ENCODE measurements around the gene BABAM2.
A peak's percentile ranks its signal among the peaks of the same experiment; 100 is the strongest.
"Not testable (repeated sequence)": the region's sequence is repeated elsewhere in the genome, so short reads cannot be mapped to it uniquely, and the experiment has no call there.

BABAM2 gene

DNA sequence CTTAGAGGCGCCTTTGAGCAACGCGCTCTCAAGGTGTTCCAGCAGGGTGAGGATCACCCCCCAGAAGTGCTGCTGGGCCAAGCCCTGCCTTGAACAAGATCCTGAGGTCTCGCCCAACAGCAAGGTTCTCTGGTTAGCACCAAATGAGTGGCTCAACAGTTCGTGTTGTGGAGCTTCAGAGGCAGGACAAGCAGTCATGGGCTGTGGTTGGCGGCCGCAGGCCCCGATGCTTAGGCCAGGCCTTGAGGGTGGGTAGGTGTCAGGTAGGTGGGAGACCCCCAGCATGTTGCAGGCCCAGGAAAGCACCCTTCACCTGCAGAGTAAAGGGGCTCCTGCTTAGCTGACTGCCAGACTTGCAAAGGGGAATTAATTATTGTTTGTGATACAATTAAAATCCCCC, 431.9 kb downstream of the BABAM2 start:
- no peak for DNase-seq

- no peak for DNase-seq
These were observed 432.5 kb downstream of the BABAM2 start for GRCh38 chr2:28322981-28323396.

- no peak for DNase-seq
These were observed 434.6 kb downstream of the BABAM2 start for GRCh38 chr2:28325173-28325566.

- DNase-seq = peak; percentile 35
These were observed 435.3 kb downstream of the BABAM2 start for GRCh38 chr2:28325567-28326468.

DNA sequence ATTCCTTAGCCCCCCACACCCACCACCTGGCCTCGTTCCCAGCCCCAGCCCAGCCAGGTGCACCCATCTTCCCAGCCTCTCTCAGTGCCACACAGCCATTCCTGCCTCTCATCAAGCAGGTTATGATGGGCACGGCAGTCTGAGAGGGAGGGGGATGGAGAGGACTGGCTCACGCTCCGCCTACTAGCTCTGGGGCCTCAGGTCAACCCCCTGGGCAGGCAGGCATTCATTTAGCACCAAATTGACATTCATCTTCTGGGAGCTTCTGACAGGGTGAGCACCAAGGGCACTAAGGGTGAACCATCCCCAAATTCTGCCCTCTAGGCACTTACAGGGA, 435.9 kb downstream of the BABAM2 start:
- DNase-seq = no peak

GRCh38 chr2:28326881-28327505, 436.5 kb downstream of the BABAM2 start:
- no peak for DNase-seq

DNA sequence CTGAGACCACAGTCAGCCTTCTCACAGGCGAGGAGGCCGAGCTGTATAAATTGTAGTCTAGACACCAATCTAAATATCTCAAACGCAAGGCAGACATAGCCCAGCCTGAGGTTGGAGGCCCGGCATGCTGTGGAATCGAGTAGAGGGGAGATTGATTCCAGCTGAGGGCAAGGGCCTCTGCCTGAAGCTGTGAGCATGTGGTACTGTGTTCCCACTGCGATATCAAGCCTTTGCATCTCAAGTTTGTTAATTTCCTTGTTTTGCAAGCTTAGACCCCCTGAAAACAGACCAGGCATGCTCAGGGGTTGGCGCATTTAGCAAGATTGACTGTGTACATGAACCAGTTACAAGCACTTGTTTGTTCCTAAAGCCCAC, 437.0 kb downstream of the BABAM2 start:
- DNase-seq = no peak

- no peak for DNase-seq
These were observed 437.7 kb downstream of the BABAM2 start for GRCh38 chr2:28327956-28328922.

DNA sequence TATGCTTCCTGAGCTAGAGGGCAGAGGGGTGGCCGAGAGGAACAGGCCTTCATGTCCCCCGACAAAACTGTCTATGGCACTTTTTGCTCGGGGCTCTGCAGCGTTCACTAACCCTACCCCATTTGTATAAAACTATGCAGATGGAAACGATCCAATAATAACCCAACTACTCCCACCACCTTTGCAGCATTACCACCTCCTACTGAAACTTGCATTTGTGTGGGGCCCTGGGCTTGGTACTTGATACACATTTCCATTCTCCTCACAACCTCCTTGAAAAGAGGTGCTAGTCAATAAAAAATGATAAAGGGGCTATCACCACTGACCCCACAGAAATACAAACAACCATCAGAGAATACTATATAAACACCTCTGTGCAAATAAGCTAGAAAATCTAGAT, 438.7 kb downstream of the BABAM2 start:
- no peak for DNase-seq

DNA sequence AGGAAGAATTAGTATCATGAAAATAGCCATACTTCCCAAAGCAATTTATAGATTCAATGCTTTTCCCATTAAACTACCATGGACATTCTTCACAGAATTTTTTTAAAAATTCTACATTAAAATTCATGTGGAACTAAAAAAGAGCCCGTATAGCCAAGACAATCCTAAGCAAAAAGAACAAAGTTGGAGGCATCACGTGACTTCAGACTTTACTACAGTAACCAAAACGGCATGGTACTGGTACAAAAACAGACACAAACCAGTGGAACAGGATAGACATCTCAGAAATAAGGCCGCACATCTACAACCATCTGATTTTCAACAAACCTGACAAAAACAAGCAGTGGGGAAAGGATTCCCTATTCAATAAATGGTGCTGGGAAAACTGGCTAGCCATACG, 440.2 kb downstream of the BABAM2 start:
- DNase-seq = not testable (repeated sequence)

- not testable (repeated sequence) for DNase-seq
These were observed 441.3 kb downstream of the BABAM2 start for GRCh38 chr2:28331797-28332196.

- DNase-seq = no peak
These were observed 442.2 kb downstream of the BABAM2 start for GRCh38 chr2:28332696-28333095.

DNA sequence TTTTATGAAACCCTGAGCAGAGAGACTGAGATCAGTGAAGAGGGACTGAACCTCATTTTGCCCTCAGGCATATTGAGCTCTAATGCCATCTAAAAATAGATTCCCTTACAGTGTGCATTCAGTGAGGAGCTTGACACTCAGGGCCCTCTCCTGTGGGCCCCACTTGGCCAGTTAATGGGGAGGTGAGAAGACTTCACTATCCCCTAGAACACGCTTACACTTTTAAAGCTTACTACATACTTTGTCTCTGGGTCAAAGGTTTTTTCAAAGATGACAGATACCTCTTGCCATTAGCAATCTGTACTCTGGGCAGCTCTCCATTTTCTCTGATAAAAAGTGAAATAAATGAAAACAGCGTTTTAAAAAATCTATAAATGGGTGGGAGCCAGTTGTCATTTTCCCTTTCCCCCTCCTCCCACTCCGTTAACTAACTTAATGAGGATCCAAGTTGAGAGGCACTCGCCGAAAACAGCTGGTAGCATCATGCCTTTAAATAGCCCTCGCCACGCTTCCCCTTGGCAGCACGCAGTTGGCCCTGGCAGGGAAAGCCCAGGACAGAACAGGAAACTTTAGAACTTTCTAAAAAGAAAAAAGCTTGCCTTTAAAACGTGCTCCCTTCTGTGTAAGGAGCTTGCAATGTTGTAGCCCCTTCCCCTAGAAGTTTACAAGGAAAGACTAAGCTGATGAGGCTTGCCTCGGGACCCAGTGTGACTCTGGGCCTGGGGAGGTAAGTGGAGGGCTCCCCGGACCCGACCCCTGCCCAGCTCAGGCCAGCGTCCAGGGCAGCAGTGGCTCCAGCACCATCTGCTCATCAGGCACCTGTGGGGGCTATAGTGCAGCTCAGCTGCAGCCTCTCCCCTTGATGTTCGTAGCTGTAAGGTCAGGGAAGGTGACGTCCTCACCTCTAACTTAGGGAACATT, 443.3 kb downstream of the BABAM2 start:
- no peak for DNase-seq

DNA sequence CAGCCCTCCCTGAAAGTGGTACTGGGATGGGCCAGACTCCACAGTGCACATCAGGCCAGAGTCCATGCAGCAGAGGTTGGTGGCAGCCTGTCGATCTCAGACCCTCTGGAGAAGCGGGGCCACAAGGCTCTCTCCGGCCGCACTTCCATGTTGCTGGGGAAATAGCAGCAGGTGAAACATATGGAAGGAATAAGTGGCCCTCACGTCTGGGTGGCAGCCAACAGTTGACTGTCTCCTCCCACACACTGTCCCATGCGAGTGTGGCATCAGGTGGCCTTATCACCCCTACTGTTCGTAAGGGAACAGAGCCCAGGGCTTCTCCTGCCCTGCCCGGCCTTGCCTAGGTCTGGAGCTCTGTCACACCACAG, 444.0 kb downstream of the BABAM2 start:
- no peak for DNase-seq

DNA sequence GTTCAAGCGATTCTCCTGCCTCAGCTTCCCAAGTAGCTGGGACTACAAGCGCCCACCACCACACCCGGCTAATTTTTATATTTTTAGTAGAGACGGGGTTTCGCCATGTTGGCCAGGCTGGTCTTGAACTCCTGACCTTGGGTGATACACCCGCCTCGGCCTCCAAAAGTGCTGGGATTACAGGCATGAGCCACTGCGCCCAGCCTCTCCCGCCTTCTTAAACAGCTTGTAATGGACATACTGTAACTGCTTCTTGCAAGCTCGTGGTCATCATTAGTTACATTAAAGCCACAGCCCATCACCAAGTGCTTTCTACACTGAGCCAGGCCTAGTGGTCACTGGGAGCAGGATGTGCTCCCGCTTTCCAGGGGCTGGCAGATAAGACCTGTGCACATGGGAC, 444.7 kb downstream of the BABAM2 start:
- not testable (repeated sequence) for DNase-seq

DNA sequence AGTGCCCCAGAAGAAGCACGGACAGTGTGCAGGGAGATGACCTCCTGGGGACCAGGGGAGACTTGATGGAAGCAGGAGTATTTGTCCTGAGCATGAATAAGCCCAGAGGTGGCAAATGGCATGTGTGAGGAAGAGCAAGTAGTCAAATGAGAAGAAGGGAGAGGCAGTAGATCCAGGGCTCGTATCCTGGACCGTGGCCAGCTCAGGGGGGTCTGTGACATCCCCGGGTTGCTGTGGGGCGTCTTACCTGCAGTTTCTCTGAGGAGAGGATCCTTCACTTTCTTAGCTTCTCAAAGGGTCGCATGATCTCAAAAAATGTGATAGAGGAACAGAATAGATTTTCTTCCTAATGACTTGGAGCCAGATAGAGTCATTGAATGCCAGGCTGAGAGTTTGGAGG, 445.1 kb downstream of the BABAM2 start:
- DNase-seq = no peak

- no peak for DNase-seq
These were observed 445.9 kb downstream of the BABAM2 start for GRCh38 chr2:28336264-28336980.

DNA sequence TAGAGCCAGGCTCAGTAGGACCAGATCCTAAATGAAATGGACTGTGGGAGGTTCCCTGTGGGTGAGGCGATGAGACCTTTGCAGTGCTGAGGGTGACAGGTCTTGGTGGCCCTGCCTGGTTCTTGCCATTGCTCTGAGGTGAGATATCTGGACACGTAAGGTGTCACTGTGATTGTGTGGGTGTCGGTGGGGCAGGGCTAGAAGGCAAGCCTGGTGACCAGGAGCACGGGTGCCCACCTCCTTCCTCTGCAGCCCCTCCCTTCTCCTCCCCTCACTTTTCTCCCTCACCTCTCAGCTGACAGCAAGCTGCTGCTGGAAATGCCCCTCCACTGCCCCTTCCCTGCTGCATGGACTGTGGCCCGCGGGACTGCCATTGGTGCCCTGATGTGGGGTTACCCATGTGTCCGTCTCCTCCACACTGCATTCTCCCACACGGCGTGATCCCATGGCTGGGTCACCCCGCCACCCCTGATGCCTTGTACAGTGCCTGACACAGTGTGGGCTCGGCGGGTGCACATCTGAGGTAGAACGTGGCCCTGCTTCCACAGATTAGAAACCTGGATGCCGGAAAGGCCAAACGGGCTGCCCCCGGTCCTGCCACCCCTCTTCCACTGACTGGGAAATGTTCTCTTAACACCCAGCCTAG, 446.6 kb downstream of the BABAM2 start:
- no peak for DNase-seq

DNA sequence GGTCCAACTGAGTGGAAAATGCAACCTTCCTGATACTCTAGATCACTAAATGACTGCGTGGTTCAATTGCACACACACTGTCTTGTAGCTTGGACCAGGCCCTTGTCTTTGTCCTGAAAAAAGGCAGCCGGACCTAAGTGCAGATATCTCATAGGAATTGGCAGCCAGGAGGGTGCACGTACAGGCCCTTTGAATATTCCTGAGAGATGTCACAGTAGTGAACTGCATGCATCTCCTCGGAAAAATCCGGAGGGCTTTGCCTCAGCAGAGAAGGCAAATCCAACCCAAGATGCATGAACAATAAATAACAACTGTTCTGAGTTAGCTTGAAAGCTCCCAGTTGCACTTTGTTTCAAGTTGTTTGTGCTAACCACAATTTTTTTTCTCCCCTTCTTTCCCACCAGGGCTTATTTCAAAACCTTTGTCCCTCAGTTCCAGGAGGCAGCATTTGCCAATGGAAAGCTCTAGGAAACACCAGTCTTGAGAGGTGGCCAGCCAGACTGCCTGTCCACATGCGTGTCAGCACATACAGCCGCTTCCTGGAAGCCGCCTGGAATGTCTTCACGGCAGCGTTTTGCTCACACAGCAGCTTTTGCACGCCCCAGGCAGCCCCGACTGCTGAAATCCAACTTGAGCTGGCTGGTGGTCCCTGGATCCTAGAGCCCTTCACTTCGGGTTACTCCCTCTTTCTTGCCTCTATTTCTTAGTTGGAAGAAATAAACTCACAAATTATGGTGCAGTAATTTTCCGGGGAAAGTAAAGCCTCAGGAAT, 447.7 kb downstream of the BABAM2 start:
- DNase-seq = no peak

GRCh38 chr2:28338831-28339321, 448.3 kb downstream of the BABAM2 start:
- no peak for DNase-seq
